ENCODE results near the gene PWP1. TPM values are rescaled to one million over a fixed set of nuclear protein-coding genes. Genes with fewer than 3 reads are reported as not detected.

PWP1 gene
- total RNA-seq = 13.3 TPM
- long read RNA-seq, transcript PWP1-201 (15 exons, 2,621 nt) = major isoform, 9 of 12 reads
- long read RNA-seq, partial matches to known transcripts = 3 of 12 reads
- long read RNA-seq, other reads (novel, unspliced or antisense) = 0 of 12 reads

- DNase-seq (ENCODE audit: missing footprints) = peak; percentile 99
- peak; percentile 96 for ATAC-seq
Observed at GRCh38 chr12:107685360-107686248, at the start of gene PWP1. TSS of gene PWP1 (plus strand) at chr12:107685799. CDS start at chr12:107685900, 101 bp downstream.

DNA sequence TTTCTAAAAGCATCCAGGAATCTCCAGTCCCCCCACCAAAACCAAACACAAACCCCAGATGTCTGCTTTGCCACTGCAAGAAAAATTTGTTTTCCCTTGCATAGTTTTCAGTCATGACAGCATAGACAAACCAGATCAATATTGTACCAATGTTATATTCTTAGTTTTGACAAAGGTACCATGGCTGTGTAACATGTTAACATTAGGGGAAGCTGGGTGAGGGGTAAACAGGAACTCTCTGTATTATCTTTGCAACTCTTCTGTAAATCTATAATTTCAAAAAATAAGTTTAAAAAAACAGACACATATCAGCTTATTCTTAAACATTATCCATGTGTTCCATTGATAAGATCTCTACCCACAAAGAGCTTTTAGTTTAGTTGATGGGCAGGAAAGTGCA, 44.4 kb upstream of the PWP1 start:
- DNase-seq (ENCODE audit: missing footprints) (no peak), ATAC-seq (no peak)
- intact Hi-C loops (cut with DNase I) = no loop called here

More at GRCh38 chr12:107685360-107686248, at the start of gene PWP1:
- intact Hi-C loops (cut with DNase I) = loop anchor here (5.0 kb wide), 1 partner anchor 77 kb away; the partner anchor contains the start of gene PRDM4

- intact Hi-C loops (cut with DNase I) = no loop called here
- ATAC-seq (no peak), DNase-seq (ENCODE audit: missing footprints) (no peak)
Observed at GRCh38 chr12:107642240-107642639, 43.4 kb upstream of the PWP1 start.

GRCh38 chr12:107645630-107646333, 39.8 kb upstream of the PWP1 start:
- DNase-seq (ENCODE audit: missing footprints) = no peak
- peak; percentile 33 for ATAC-seq
- intact Hi-C loops (cut with DNase I) = no loop called here

- ATAC-seq (no peak), DNase-seq (ENCODE audit: missing footprints) (no peak)
- intact Hi-C loops (cut with DNase I) = no loop called here
Observed at GRCh38 chr12:107646436-107646835, 39.2 kb upstream of the PWP1 start.

GRCh38 chr12:107649661-107650061, 35.9 kb upstream of the PWP1 start:
- ATAC-seq = no peak
- DNase-seq (ENCODE audit: missing footprints) = no peak
- intact Hi-C loops (cut with DNase I) = no loop called here

DNA sequence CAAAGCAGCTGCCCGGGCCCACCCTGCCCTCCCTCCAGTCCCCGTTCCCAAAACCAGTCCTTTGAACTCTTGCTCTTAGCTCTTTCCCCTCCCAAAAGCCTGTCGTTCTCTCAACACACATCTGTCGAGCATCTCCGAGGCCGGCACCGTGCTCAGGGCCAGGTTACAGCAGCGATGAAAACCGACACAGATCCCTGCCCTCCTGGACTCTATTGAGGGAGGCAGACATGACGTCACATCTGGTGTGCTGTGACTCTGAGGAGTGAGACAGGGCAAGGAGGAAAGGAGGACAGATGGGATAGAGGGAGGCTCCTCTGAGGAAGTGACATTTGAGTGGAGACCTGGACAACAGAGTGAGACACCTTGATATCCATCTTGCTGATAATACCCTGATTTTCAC, 34.6 kb upstream of the PWP1 start:
- DNase-seq (ENCODE audit: missing footprints) = no peak
- intact Hi-C loops (cut with DNase I) = no loop called here
- no peak for ATAC-seq

DNA sequence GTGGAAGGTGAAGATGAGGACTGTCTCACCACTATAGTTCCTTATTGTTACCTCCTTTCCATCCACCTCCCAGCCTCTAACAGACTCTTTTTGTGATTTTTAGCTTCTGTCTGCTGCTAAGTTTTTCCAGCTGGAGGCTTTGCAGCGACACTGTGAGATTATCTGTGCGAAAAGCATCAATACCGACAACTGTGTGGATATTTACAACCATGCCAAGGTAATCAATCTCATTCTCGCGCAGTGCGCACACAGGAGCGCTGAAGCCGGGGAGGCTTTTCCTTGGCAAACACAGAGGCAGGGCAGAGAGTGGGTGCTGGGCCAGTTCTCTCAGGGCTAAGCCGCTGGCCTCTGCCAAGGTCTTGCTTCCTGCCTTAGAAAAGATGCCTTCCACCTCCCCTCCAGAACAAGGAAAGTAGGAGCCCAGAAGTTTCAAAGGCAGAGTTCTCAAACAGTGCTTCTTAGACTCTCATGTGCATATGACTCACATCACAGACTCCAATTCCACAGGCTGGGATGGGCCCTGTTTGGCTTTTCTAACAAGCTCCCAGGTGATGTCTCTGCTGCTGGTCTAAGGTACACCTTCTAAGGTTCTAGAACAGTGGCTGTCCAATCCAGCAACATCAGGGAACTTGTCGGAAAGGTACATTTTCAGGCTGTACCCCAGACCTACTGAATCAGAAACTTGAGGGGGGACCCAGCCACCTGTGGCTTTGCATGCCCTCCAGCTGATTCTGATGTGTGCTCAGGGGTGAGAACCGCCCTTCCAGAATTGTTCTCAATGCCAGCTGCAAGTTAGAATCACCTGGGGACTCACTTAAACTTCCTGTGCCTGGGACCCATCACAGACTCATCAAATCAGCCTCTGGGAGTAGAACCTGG, 33.8 kb upstream of the PWP1 start:
- intact Hi-C loops (cut with DNase I) = no loop called here
- ATAC-seq (no peak), DNase-seq (ENCODE audit: missing footprints) (no peak)

DNA sequence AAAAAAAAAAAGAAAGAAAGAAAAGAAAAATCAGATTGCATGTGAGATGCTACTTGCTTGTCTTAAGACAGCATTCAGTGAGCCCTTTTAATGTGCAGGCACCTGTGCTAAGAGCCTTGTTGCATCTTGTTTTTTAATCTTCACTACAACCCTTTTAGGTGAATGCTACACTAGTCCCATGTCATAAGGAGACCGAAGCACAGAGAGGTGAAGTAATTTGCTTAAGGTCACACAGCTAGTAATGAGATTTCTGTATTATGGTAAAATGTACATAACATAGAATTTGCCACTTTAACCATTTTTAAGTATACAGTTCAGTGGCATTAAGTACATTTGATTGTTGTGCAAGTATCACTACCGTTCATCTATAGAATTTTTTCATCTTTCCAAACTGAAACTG, 32.1 kb upstream of the PWP1 start:
- DNase-seq (ENCODE audit: missing footprints) (no peak), ATAC-seq (no peak)
- intact Hi-C loops (cut with DNase I) = no loop called here

- ATAC-seq = no peak
Observed at GRCh38 chr12:107654873-107655272, 30.7 kb upstream of the PWP1 start.

DNA sequence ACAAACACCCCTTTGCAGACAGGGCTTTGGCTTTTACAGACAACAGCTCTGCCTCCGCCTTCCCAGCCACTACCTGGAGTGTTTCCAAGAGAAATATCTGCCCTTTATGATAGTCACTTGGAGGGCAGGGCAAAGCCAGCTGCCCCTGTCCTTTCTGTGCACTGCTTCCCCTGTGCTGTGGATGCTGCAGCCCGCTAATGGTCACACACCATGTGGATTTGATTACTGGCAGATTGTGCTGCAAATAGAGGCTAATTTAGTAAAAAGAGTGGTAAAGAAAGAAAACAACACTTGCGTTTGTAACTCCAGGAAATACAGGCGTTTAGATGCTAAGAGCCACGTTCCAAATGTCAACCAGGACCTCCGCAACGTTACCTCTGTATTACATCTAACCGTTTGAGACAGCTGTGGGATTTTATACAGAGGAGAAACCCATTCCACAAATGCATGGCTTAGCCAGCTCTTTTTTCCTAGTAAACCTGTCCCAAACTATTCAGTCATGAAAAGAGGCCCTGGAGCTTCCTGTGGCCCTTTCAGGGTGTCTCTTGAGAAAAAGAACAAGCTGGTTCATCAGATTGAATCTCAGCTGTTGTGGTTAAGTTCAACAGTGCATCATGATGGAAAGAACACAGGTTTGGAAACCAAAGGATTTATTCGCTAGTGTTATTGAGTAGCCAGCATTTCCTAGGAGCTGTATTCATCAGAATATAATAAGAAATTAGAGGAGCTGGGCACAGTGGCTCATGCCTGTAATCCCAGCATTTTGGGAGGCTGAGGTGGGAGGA, 30.1 kb upstream of the PWP1 start:
- intact Hi-C loops (cut with DNase I) = no loop called here
- ATAC-seq = peak; percentile 69
- DNase-seq (ENCODE audit: missing footprints) = no peak

More at GRCh38 chr12:107654873-107655272, 30.7 kb upstream of the PWP1 start:
- no peak for DNase-seq (ENCODE audit: missing footprints)
- intact Hi-C loops (cut with DNase I) = no loop called here

GRCh38 chr12:107656302-107656701, 29.3 kb upstream of the PWP1 start:
- intact Hi-C loops (cut with DNase I) = no loop called here
- ATAC-seq = no peak
- no peak for DNase-seq (ENCODE audit: missing footprints)

DNA sequence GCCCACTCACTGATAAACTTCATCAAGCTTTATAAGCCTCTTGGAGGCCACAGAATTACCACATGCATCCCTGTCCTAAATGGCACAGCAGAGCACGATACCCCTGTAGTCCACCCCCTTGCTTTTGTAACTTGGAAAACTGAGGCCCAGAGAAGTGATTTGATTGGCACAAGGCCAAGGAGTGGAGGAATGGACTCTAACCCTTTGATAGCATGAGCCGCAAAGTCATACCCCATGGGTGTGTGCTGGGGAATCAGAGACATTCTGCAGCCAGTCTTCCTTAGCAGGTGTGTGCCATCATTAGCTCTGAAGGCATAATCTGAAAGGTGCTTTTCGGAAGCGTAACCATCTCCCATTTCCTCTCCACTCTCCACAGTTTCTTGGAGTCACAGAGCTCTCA, 28.5 kb upstream of the PWP1 start:
- ATAC-seq (no peak), DNase-seq (ENCODE audit: missing footprints) (no peak)
- intact Hi-C loops (cut with DNase I) = no loop called here

- no peak for ATAC-seq
- DNase-seq (ENCODE audit: missing footprints) = no peak
- intact Hi-C loops (cut with DNase I) = no loop called here
Observed at GRCh38 chr12:107657621-107658020, 28.0 kb upstream of the PWP1 start.

DNA sequence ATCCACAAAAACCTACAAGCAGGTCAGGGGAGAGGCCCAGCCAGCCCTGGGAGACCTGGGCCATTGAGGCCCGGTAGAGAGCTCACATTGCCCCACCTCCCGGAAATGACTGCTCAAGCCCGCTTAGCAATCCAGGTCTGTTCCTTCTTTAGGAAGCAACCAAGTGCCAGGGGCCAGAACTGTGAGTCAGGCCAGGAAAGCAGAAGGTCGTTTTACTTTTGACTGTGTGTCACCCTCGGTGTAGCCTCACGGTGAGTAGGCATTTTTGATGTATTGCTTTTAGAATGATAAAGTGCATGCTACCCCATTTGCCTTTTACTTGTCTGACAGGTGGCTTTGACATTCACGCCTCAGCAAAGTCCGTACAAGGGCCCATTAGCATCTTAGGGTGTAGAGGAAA, 25.4 kb upstream of the PWP1 start:
- intact Hi-C loops (cut with DNase I) = no loop called here
- ATAC-seq = no peak
- DNase-seq (ENCODE audit: missing footprints) = no peak

DNA sequence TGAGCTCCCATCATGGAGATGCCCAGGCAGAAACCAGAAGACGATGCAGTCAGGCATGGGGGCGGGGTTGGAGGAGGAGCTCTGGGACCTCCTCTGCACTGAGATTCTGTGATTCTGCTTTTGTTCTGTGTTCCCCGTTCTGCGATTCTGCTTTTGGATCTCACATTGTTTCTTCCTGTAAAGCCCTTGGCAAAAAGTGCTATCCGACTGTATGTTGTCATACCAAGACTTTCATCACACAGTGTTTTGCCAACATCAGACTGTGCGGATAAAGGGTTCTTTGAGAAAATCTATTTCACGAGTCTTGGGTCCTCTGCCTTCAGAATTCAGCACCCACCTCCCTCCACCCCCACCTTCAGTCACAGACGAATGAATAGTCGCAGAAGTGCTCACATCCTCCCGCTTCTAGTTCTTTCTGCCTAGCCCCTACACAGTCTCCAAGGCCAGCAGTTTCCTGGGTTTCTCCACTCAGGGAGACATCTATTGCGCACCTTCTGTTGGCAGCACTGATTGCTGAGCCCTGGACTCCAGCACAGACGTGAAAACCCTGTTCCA, 24.7 kb upstream of the PWP1 start:
- ATAC-seq (peak; percentile 16), DNase-seq (ENCODE audit: missing footprints) (no peak)
- intact Hi-C loops (cut with DNase I) = no loop called here

DNA sequence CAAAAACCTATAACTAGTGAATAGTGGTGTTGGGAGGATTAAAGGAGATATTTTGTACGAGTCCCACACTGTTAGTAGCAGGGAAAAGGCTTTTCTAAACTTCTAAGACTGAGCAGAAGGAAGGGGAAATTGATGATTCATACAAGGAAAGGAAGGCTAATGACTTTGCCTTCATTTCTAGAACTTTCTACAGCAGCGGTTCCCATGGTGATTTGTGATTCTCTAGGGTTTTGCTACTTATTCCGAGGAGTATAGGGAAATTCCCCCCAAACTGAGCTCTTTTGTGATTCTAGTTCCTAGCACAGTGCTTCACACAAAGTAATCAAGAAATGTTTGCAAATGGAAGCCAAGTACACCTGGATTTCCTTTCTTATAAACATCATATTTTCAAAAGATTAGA, 23.8 kb upstream of the PWP1 start:
- intact Hi-C loops (cut with DNase I) = no loop called here
- ATAC-seq = no peak
- no peak for DNase-seq (ENCODE audit: missing footprints)

- ATAC-seq = no peak
- intact Hi-C loops (cut with DNase I) = no loop called here
- DNase-seq (ENCODE audit: missing footprints) = no peak
Observed at GRCh38 chr12:107662484-107662883, 23.1 kb upstream of the PWP1 start.

Measured in Right ventricle myocardium inferior (tissue), 1 donor.